Endodermal cell (in vitro differentiated cells): ENCODE results near the gene CNPY3. TPM values are rescaled to one million over a fixed set of nuclear protein-coding genes. Genes with fewer than 3 reads are reported as not detected.
"Not testable (repeated sequence)": the region's sequence is repeated elsewhere in the genome, so short reads cannot be mapped to it uniquely, and the experiment has no call there.

Experiments used
- DNase-seq: peaks from one replicate; pipeline ENCODE4 v3.0.0-alpha.2; 2017
- H3K27ac ChIP-seq: 2 replicates; pipeline ENCODE4 v1.5.1; 2013; ENCODE audit warnings: mild to moderate bottlenecking, low read depth, low read length, moderate library complexity
- H3K27me3 ChIP-seq: 2 replicates; pipeline ENCODE4 v1.6.1; 2013; ENCODE audit warnings: mild to moderate bottlenecking, low read length, moderate library complexity; ENCODE audit not compliant: insufficient read depth, control insufficient read depth, poor library complexity, severe bottlenecking
- H3K36me3 ChIP-seq: 2 replicates; pipeline ENCODE4 v1.7.0; 2013; ENCODE audit warnings: mild to moderate bottlenecking, low read length, moderate library complexity; ENCODE audit not compliant: control insufficient read depth, insufficient read depth
- H3K4me1 ChIP-seq: one replicate; pipeline ENCODE4 v1.7.0; 2013; ENCODE audit warnings: low read length; ENCODE audit not compliant: control insufficient read depth, insufficient read depth
- H3K4me3 ChIP-seq: 2 replicates; pipeline ENCODE4 v1.5.1; 2013; ENCODE audit warnings: mild to moderate bottlenecking, low read length, moderate library complexity
- H3K9ac ChIP-seq: 2 replicates; pipeline ENCODE4 v1.6.1; 2013; ENCODE audit warnings: mild to moderate bottlenecking, low read length, moderate library complexity; ENCODE audit not compliant: poor library complexity, severe bottlenecking; ENCODE audit errors: extremely low read depth
- H3K9me3 ChIP-seq: 2 replicates; pipeline ENCODE4 v1.6.1; 2013; ENCODE audit warnings: mild to moderate bottlenecking, low read length, moderate library complexity; ENCODE audit not compliant: control insufficient read depth
- H3K27ac Mint-ChIP-seq: 2 replicates; pipeline ENCODE4 v1.8.0; 2020; ENCODE audit warnings: mixed read lengths
- H3K27me3 Mint-ChIP-seq: 2 replicates; pipeline ENCODE4 v1.8.0; 2021; ENCODE audit warnings: mild to moderate bottlenecking, mixed read lengths; ENCODE audit not compliant: insufficient read depth
- H3K36me3 Mint-ChIP-seq: 2 replicates; pipeline ENCODE4 v1.8.0; 2020; ENCODE audit warnings: low read depth, mixed read lengths
- H3K4me1 Mint-ChIP-seq: 2 replicates; pipeline ENCODE4 v1.8.0; 2020; ENCODE audit warnings: mixed read lengths
- H3K4me3 Mint-ChIP-seq: 2 replicates; pipeline ENCODE4 v1.8.0; 2020; ENCODE audit warnings: mild to moderate bottlenecking, moderate library complexity, mixed read lengths
- H3K9me3 Mint-ChIP-seq: 2 replicates; pipeline ENCODE4 v1.8.0; 2020; ENCODE audit warnings: mild to moderate bottlenecking, mixed read lengths
- CTCF ChIP-seq: fragments of 200-600 bp; sonication (generic); conservative IDR thresholded peaks from 2 replicates; pipeline ENCODE4 v1.5.0; 2021; ENCODE audit warnings: antibody characterized with exemption, mild to moderate bottlenecking
- WGBS, 2 experiments: methylation state at CpG; one replicate each; pipeline versions ENCODE4 v1.1.5 to v1.1.7; 2013; ENCODE audit warnings: missing lambda C conversion rate in 2 of 2, mixed read lengths in 1 of 2; ENCODE audit not compliant: insufficient coverage in 1 of 2, insufficient read length in 1 of 2; 5-methylcytosine and 5-hydroxymethylcytosine counted together
- total RNA-seq, 2 donors: library from RNA; stranded (reverse); fragmentation: NEBNext Ultra II Directional in 1 of 2; extraction: Animal tissue kit (Norgen Biotek cat#: 25700) in 1 of 2; gene quantifications; 2 replicates in 1 of 2; 3 replicates in 1 of 2; pipeline ENCODE4 v1.2.1, GENCODE V29; 2021

CNPY3 gene
- total RNA-seq, 2 donors from 2014 or later = 72.7 to 73.6 TPM

GRCh38 chr6:42940493-42941045, 11.3 kb downstream of the CNPY3 start:
- peaks cover 50% of the 10 kb centered on the region for H3K36me3 ChIP-seq
- TF ChIP-seq CTCF = no peak
- H3K9me3 ChIP-seq = no peaks in the 10 kb centered on the region
- Mint-ChIP-seq H3K27ac (no peak overlapping the region), H3K4me3 (no peak overlapping the region), H3K4me1 (no peaks in the 10 kb centered on the region), H3K36me3 (peaks cover 63% of the 10 kb centered on the region), H3K27me3 (no peaks in the 10 kb centered on the region), H3K9me3 (no peaks in the 10 kb centered on the region)
- 93 to 100% methylated on average over 2 to 6 of the region's 6 CpGs for WGBS, 2 experiments
- DNase-seq = no peak
- H3K9ac ChIP-seq = no peak overlapping the region
- H3K27me3 ChIP-seq = no peaks in the 10 kb centered on the region
- H3K27ac ChIP-seq = no peak overlapping the region
- no peak overlapping the region for H3K4me3 ChIP-seq
- H3K4me1 ChIP-seq = no peaks in the 10 kb centered on the region

- 98 to 100% methylated on average over 4 to 5 of the region's 5 CpGs for WGBS, 2 experiments
- not testable (repeated sequence) for H3K4me1 ChIP-seq
- peaks cover 59% of the 10 kb centered on the region for H3K36me3 Mint-ChIP-seq
Measured at GRCh38 chr6:42941356-42941755, 12.1 kb downstream of the CNPY3 start.

DNA sequence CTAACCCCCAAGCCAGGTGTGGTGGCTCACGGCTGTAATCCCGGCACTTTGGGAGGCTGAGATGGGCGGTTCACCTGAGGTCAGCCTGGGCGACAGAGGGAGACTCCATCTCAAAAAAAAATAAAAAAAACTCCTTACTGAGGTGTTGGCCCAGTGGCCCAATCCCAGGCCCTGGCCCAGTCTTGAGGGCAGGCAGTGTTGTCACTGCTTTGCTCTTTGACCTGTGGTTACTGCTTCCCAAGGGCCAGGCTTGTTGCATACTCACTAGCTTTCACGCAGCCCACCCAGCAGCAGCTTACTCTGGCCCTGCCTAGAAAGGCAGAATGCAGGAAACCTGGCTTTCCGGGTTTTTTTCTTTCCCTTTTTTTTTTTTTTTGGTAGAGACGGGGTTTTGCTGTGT, 13.2 kb downstream of the CNPY3 start:
- H3K9me3 ChIP-seq = no peaks in the 10 kb centered on the region
- H3K4me1 ChIP-seq = no peaks in the 10 kb centered on the region
- H3K4me3 ChIP-seq = no peak overlapping the region
- Mint-ChIP-seq H3K36me3 (peaks cover 49% of the 10 kb centered on the region), H3K4me3 (no peak overlapping the region), H3K27ac (no peak overlapping the region), H3K9me3 (no peaks in the 10 kb centered on the region), H3K27me3 (no peaks in the 10 kb centered on the region), H3K4me1 (no peaks in the 10 kb centered on the region)
- H3K36me3 ChIP-seq = peaks cover 32% of the 10 kb centered on the region
- no peak for DNase-seq
- TF ChIP-seq CTCF = no peak
- 94 to 95% methylated on average over 2 to 7 of the region's 7 CpGs for WGBS, 2 experiments
- no peaks in the 10 kb centered on the region for H3K27me3 ChIP-seq
- no peak overlapping the region for H3K27ac ChIP-seq
- no peak overlapping the region for H3K9ac ChIP-seq

More at GRCh38 chr6:42941356-42941755, 12.1 kb downstream of the CNPY3 start:
- H3K9me3 Mint-ChIP-seq, H3K4me1 Mint-ChIP-seq, H3K27ac ChIP-seq, H3K27ac Mint-ChIP-seq, H3K27me3 ChIP-seq, H3K9ac ChIP-seq, H3K27me3 Mint-ChIP-seq, DNase-seq, H3K9me3 ChIP-seq, H3K4me3 ChIP-seq, H3K4me3 Mint-ChIP-seq: not testable (repeated sequence)
- H3K36me3 ChIP-seq = peaks cover 42% of the 10 kb centered on the region

DNA sequence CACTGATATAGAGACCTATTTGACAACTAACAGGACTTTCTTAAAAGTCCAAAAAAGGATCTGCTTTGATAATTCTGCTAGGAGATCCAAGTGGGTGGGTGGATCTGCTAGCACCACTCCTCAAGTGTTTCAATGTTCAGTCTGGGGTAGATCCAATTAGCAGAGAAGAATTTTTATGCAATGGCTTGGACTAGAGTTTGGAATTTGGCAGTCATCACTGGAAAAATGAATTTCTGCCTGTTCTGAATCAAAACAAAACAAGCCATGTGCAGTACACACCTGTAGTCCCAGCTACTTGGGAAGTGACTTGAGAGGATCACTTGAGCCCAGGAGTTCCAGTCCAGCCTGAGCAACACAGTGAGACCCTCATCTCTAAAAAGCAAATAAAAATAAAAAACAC, 18.7 kb downstream of the CNPY3 start:
- Mint-ChIP-seq H3K27ac (no peak overlapping the region), H3K27me3 (no peaks in the 10 kb centered on the region), H3K9me3 (no peaks in the 10 kb centered on the region), H3K4me1 (no peaks in the 10 kb centered on the region), H3K36me3 (peaks cover 22% of the 10 kb centered on the region), H3K4me3 (no peak overlapping the region)
- H3K4me1 ChIP-seq = no peaks in the 10 kb centered on the region
- TF ChIP-seq CTCF = no peak
- peaks cover 5% of the 10 kb centered on the region for H3K36me3 ChIP-seq
- no peaks in the 10 kb centered on the region for H3K9me3 ChIP-seq
- no peaks in the 10 kb centered on the region for H3K27me3 ChIP-seq
- H3K9ac ChIP-seq = no peak overlapping the region
- H3K27ac ChIP-seq = no peak overlapping the region
- no peak for DNase-seq
- H3K4me3 ChIP-seq = no peak overlapping the region
